HEK293 (cell line): ENCODE results near the gene SLC45A2.

ENCODE experiments used
- CTCF ChIA-PET: fragments of 350-600 bp; formaldehyde crosslinking; extraction: SDS; loops from one replicate; lab custom pipeline; 2021; ENCODE audit warnings: antibody characterized with exemption; lab: Yijun Ruan, JAX
- POLR2A ChIA-PET: fragments of 300-600 bp; formaldehyde crosslinking; extraction: SDS; loops from one replicate; lab custom pipeline; 2020; ENCODE audit warnings: antibody characterized with exemption, inconsistent platforms; lab: Yijun Ruan, JAX
- H3K27ac ChIP-seq: fragments of 200-500 bp; sonication (Bioruptor generic); 2 replicates; pipeline ENCODE4 v1.5.1; 2014; ENCODE audit warnings: low read depth, low read length, control low read depth, inconsistent platforms; ENCODE audit errors: extremely low read depth
- H3K36me3 ChIP-seq, 2 experiments: fragments of 200-500 bp in 1 of 2; sonication (Bioruptor generic) in 1 of 2; 1 replicate in 1 of 2; 2 replicates in 1 of 2; pipeline ENCODE4 v1.5.1; 2014 to 2017; ENCODE audit warnings: inconsistent platforms in 2 of 2, low read length in 2 of 2; ENCODE audit not compliant: control insufficient read depth in 2 of 2, insufficient read depth in 1 of 2
- H3K4me1 ChIP-seq: fragments of 200-500 bp; sonication (Bioruptor generic); 2 replicates; pipeline ENCODE4 v1.5.1; 2014; ENCODE audit warnings: mild to moderate bottlenecking, low read length, inconsistent platforms; ENCODE audit not compliant: control insufficient read depth, insufficient read depth
- H3K4me3 ChIP-seq: 2 replicates; pipeline ENCODE4 v1.5.1; 2011; ENCODE audit warnings: low read depth, mild to moderate bottlenecking, control low read depth, low read length, moderate library complexity
- H3K9me3 ChIP-seq: fragments of 200-500 bp; sonication (Bioruptor generic); 2 replicates; pipeline ENCODE4 v1.5.1; 2014; ENCODE audit warnings: low read depth, low read length, inconsistent platforms; ENCODE audit not compliant: control insufficient read depth, insufficient read depth
- BCL6B ChIP-seq: fragments of 450-650 bp; formaldehyde crosslinking; IDR thresholded peaks from 2 replicates; pipeline ENCODE4 v1.5.1; 2017; ENCODE audit warnings: missing biosample characterization, missing genetic modification characterization
- HOXA7 ChIP-seq: sonication (generic); formaldehyde crosslinking; IDR thresholded peaks from 2 replicates; pipeline ENCODE4 v1.8.1; 2022; ENCODE audit warnings: missing genetic modification reagents, borderline replicate concordance
- RBAK ChIP-seq: fragments of 450-650 bp; formaldehyde crosslinking; IDR thresholded peaks from 2 replicates; pipeline ENCODE4 v1.5.1; 2016; ENCODE audit warnings: missing biosample characterization, missing genetic modification characterization
- TSHZ1 ChIP-seq: fragments of 450-650 bp; formaldehyde crosslinking; IDR thresholded peaks from 2 replicates; pipeline ENCODE4 v1.5.1; 2016; ENCODE audit warnings: missing biosample characterization, missing genetic modification characterization, borderline replicate concordance
- ZFP69B ChIP-seq: fragments of 450-650 bp; formaldehyde crosslinking; IDR thresholded peaks from 2 replicates; pipeline ENCODE4 v1.5.1; 2016; ENCODE audit warnings: missing biosample characterization, missing genetic modification characterization
- ZNF146 ChIP-seq: fragments of 450-650 bp; formaldehyde crosslinking; IDR thresholded peaks from 2 replicates; pipeline ENCODE4 v1.5.1; 2016; ENCODE audit warnings: missing biosample characterization, missing genetic modification characterization
- ZNF16 ChIP-seq: fragments of 450-650 bp; formaldehyde crosslinking; IDR thresholded peaks from 2 replicates; pipeline ENCODE4 v1.5.1; 2016; ENCODE audit warnings: low read depth, missing biosample characterization, missing genetic modification characterization
- ZNF214 ChIP-seq: fragments of 450-650 bp; formaldehyde crosslinking; IDR thresholded peaks from 2 replicates; pipeline ENCODE4 v1.5.1; 2017; ENCODE audit warnings: missing biosample characterization, mild to moderate bottlenecking, missing genetic modification characterization, borderline replicate concordance
- ZNF292 ChIP-seq: fragments of 450-650 bp; formaldehyde crosslinking; IDR thresholded peaks from 2 replicates; pipeline ENCODE4 v1.5.1; 2016; ENCODE audit warnings: low read depth, missing biosample characterization, missing genetic modification characterization, borderline replicate concordance
- ZNF335 ChIP-seq: fragments of 450-650 bp; formaldehyde crosslinking; conservative IDR thresholded peaks from 2 replicates; pipeline ENCODE4 v1.5.1; 2016; ENCODE audit warnings: missing biosample characterization, missing genetic modification characterization
- ZNF404 ChIP-seq: fragments of 450-650 bp; formaldehyde crosslinking; IDR thresholded peaks from 2 replicates; pipeline ENCODE4 v1.5.1; 2017; ENCODE audit warnings: missing biosample characterization, missing genetic modification characterization
- ZNF426 ChIP-seq: fragments of 450-650 bp; formaldehyde crosslinking; IDR thresholded peaks from 2 replicates; pipeline ENCODE4 v1.5.1; 2017; ENCODE audit warnings: missing biosample characterization, missing genetic modification characterization, mild to moderate bottlenecking, inconsistent platforms, moderate library complexity
- ZNF623 ChIP-seq: fragments of 450-650 bp; formaldehyde crosslinking; IDR thresholded peaks from 2 replicates; pipeline ENCODE4 v1.5.1; 2016; ENCODE audit warnings: missing biosample characterization, missing genetic modification characterization
- ZNF660 ChIP-seq: fragments of 450-650 bp; IDR thresholded peaks from 2 replicates; pipeline ENCODE4 v1.5.1; 2018; ENCODE audit warnings: missing biosample characterization, mild to moderate bottlenecking, missing genetic modification characterization
- ZNF768 ChIP-seq: fragments of 450-650 bp; formaldehyde crosslinking; IDR thresholded peaks from 2 replicates; pipeline ENCODE4 v1.5.1; 2018; ENCODE audit warnings: missing biosample characterization, mild to moderate bottlenecking, missing genetic modification characterization
- TF ChIP-seq, protein P1 (sequence below): fragments of 450-650 bp; formaldehyde crosslinking; IDR thresholded peaks from 2 replicates; pipeline ENCODE4 v1.5.1; 2016; ENCODE audit warnings: missing biosample characterization, missing genetic modification characterization
- TF ChIP-seq, protein P2 (sequence below): fragments of 450-650 bp; IDR thresholded peaks from 2 replicates; pipeline ENCODE4 v1.5.1; 2018; ENCODE audit warnings: missing biosample characterization, missing genetic modification characterization
- TF ChIP-seq, protein P3 (sequence below): fragments of 450-650 bp; formaldehyde crosslinking; IDR thresholded peaks from 2 replicates; pipeline ENCODE4 v1.5.1; 2016; ENCODE audit warnings: missing biosample characterization, missing genetic modification characterization

The SLC45A2 gene

DNA sequence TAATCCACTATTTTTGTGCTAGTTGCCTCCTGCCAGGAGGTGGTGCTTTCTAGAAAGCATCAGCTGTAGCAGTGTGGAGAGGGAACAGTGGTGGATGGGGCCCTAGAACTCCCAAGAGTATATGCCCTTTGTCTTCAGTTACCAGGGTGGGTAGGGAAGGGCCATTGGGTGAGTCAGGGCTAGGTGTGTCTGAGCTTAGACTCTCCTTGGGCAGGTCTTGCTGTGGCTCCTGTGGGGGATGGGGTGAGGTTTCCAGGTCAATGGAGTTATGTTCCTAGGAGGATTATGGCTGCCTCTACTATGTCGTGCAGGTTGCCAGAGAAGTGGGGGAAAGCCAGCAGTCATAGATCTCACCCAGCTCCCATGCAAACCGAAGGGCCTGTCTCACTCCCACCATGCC lies 81.4 kb downstream of the SLC45A2 start:
- TF ChIP-seq ZFP69B (tag by site-specific recombination), result no peak
- no peak for TF ChIP-seq ZNF660 (tag by site-specific recombination)
- no peak for TF ChIP-seq ZNF214
- no peak for TF ChIP-seq ZNF16 (tag by site-specific recombination)
- TF ChIP-seq ZNF335, result no peak
- TF ChIP-seq TSHZ1 (tag by site-specific recombination), result no peak
- TF ChIP-seq, protein P1, sequence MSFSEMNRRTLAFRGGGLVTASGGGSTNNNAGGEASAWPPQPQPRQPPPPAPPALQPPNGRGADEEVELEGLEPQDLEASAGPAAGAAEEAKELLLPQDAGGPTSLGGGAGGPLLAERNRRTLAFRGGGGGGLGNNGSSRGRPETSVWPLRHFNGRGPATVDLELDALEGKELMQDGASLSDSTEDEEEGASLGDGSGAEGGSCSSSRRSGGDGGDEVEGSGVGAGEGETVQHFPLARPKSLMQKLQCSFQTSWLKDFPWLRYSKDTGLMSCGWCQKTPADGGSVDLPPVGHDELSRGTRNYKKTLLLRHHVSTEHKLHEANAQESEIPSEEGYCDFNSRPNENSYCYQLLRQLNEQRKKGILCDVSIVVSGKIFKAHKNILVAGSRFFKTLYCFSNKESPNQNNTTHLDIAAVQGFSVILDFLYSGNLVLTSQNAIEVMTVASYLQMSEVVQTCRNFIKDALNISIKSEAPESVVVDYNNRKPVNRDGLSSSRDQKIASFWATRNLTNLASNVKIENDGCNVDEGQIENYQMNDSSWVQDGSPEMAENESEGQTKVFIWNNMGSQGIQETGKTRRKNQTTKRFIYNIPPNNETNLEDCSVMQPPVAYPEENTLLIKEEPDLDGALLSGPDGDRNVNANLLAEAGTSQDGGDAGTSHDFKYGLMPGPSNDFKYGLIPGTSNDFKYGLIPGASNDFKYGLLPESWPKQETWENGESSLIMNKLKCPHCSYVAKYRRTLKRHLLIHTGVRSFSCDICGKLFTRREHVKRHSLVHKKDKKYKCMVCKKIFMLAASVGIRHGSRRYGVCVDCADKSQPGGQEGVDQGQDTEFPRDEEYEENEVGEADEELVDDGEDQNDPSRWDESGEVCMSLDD (tag by site-specific recombination), result no peak
- TF ChIP-seq, protein P2, sequence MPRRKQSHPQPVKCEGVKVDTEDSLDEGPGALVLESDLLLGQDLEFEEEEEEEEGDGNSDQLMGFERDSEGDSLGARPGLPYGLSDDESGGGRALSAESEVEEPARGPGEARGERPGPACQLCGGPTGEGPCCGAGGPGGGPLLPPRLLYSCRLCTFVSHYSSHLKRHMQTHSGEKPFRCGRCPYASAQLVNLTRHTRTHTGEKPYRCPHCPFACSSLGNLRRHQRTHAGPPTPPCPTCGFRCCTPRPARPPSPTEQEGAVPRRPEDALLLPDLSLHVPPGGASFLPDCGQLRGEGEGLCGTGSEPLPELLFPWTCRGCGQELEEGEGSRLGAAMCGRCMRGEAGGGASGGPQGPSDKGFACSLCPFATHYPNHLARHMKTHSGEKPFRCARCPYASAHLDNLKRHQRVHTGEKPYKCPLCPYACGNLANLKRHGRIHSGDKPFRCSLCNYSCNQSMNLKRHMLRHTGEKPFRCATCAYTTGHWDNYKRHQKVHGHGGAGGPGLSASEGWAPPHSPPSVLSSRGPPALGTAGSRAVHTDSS (tag by site-specific recombination), result no peak
- TF ChIP-seq ZNF404 (tag by site-specific recombination), result no peak
- TF ChIP-seq BCL6B (tag by site-specific recombination), result no peak
- TF ChIP-seq ZNF623 (tag by site-specific recombination), result no peak
- TF ChIP-seq, protein P3, sequence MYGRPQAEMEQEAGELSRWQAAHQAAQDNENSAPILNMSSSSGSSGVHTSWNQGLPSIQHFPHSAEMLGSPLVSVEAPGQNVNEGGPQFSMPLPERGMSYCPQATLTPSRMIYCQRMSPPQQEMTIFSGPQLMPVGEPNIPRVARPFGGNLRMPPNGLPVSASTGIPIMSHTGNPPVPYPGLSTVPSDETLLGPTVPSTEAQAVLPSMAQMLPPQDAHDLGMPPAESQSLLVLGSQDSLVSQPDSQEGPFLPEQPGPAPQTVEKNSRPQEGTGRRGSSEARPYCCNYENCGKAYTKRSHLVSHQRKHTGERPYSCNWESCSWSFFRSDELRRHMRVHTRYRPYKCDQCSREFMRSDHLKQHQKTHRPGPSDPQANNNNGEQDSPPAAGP, result no peak
- no peaks in the 10 kb centered on the region for H3K36me3 ChIP-seq
- no peaks in the 10 kb centered on the region for H3K9me3 ChIP-seq
- no peak overlapping the region for H3K4me3 ChIP-seq
- POLR2A ChIA-PET, result no interaction called here
- no peaks in the 10 kb centered on the region for H3K4me1 ChIP-seq
- CTCF ChIA-PET, result interaction anchor here (0.6 kb wide), 1 partner anchor 142 kb away, joined by 3 read pairs; no protein-coding TSS in a partner anchor
- H3K27ac ChIP-seq, result no peak overlapping the region

- no peak for TF ChIP-seq ZNF146 (tag by site-specific recombination)
- TF ChIP-seq ZNF292 (tag by site-specific recombination), result no peak
- no peak for TF ChIP-seq ZNF426 (tag by site-specific recombination)
- TF ChIP-seq RBAK (tag by site-specific recombination), result no peak
- no peak for TF ChIP-seq HOXA7 (CRISPR knock-in tag)
- no peak for TF ChIP-seq ZNF768
- H3K4me1 ChIP-seq, result no peaks in the 10 kb centered on the region
- H3K36me3 ChIP-seq, result no peaks in the 10 kb centered on the region
- ChIA-PET CTCF (no interaction called here), POLR2A (no interaction called here)
- no peak overlapping the region for H3K27ac ChIP-seq
- no peak overlapping the region for H3K4me3 ChIP-seq
- no peaks in the 10 kb centered on the region for H3K9me3 ChIP-seq
Observed at GRCh38 chr5:33901156-33901555, 83.3 kb downstream of the SLC45A2 start.
